Measurements from ENCODE around the gene TSHB.

TSHB gene

GRCh38 chr1:115077286-115077983 is 47.8 kb downstream of the TSHB start:
- Histone ChIP-seq H3K27ac (ENCODE audit: low read length) (no peak overlapping the region), H2AFZ (ENCODE audit: low read depth, low read length) (no peak overlapping the region), H3K4me1 (ENCODE audit: low read length) (no peaks in the 10 kb centered on the region), H3K36me3 (replicated peaks; ENCODE audit: low read depth, low read length) (no peaks in the 10 kb centered on the region), H3K79me2 (ENCODE audit: low read length) (no peaks in the 10 kb centered on the region), H3K9me3 (ENCODE audit: insufficient read depth, low read length) (no peaks in the 10 kb centered on the region), H3K27me3 (ENCODE audit: low read depth, low read length) (no peaks in the 10 kb centered on the region; the same call in 1 of the 2 replicates), H4K20me1 (ENCODE audit: insufficient read depth, low read length) (no peaks in the 10 kb centered on the region), H3K4me3 (ENCODE audit: low read length) (no peak overlapping the region), H3K4me2 (ENCODE audit: low read length) (no peak overlapping the region), H3K9ac (ENCODE audit: low read length) (no peak overlapping the region)
- no peak for TF ChIP-seq EZH2phosphoT487 (IDR thresholded peaks at IDR 0.05; ENCODE audit: low read depth)
- no peak for TF ChIP-seq CTCF (IDR thresholded peaks at IDR 0.05; ENCODE audit: low read depth, low read length)

- H2AFZ ChIP-seq (ENCODE audit: low read depth, low read length): no peak overlapping the region
- no peaks in the 10 kb centered on the region for H3K9me3 ChIP-seq (ENCODE audit: insufficient read depth, low read length)
- no peak overlapping the region for H3K4me3 ChIP-seq (ENCODE audit: low read length)
- H3K27me3 ChIP-seq (ENCODE audit: low read depth, low read length): no peaks in the 10 kb centered on the region; the same call in 1 of the 2 replicates
- H3K9ac ChIP-seq (ENCODE audit: low read length): no peak overlapping the region
- no peak for TF ChIP-seq EZH2phosphoT487 (IDR thresholded peaks at IDR 0.05; ENCODE audit: low read depth)
- no peak for TF ChIP-seq CTCF (IDR thresholded peaks at IDR 0.05; ENCODE audit: low read depth, low read length)
- H3K4me2 ChIP-seq (ENCODE audit: low read length): no peak overlapping the region
- H3K36me3 ChIP-seq (replicated peaks; ENCODE audit: low read depth, low read length): no peaks in the 10 kb centered on the region
- no peak overlapping the region for H3K27ac ChIP-seq (ENCODE audit: low read length)
- H4K20me1 ChIP-seq (ENCODE audit: insufficient read depth, low read length): no peaks in the 10 kb centered on the region
- H3K4me1 ChIP-seq (ENCODE audit: low read length): no peaks in the 10 kb centered on the region
- H3K79me2 ChIP-seq (ENCODE audit: low read length): no peaks in the 10 kb centered on the region
Observed at GRCh38 chr1:115077984-115078330, 48.3 kb downstream of the TSHB start.

- Histone ChIP-seq H3K9me3 (ENCODE audit: insufficient read depth, low read length) (no peaks in the 10 kb centered on the region), H4K20me1 (ENCODE audit: insufficient read depth, low read length) (no peaks in the 10 kb centered on the region), H2AFZ (ENCODE audit: low read depth, low read length) (no peak overlapping the region), H3K4me3 (ENCODE audit: low read length) (no peak overlapping the region), H3K9ac (ENCODE audit: low read length) (no peak overlapping the region), H3K27ac (ENCODE audit: low read length) (no peak overlapping the region), H3K4me2 (ENCODE audit: low read length) (no peak overlapping the region), H3K27me3 (ENCODE audit: low read depth, low read length) (no peaks in the 10 kb centered on the region; the same call in 1 of the 2 replicates), H3K79me2 (ENCODE audit: low read length) (no peaks in the 10 kb centered on the region), H3K4me1 (ENCODE audit: low read length) (no peaks in the 10 kb centered on the region), H3K36me3 (replicated peaks; ENCODE audit: low read depth, low read length) (no peaks in the 10 kb centered on the region)
- no peak for TF ChIP-seq EZH2phosphoT487 (IDR thresholded peaks at IDR 0.05; ENCODE audit: low read depth)
- no peak for TF ChIP-seq CTCF (IDR thresholded peaks at IDR 0.05; ENCODE audit: low read depth, low read length)
Observed at GRCh38 chr1:115078708-115079107, 49.1 kb downstream of the TSHB start.

GRCh38 chr1:115082949-115083348 is 53.3 kb downstream of the TSHB start:
- H3K36me3 ChIP-seq (replicated peaks; ENCODE audit: low read depth, low read length): no peaks in the 10 kb centered on the region
- no peaks in the 10 kb centered on the region for H3K79me2 ChIP-seq (ENCODE audit: low read length)
- TF ChIP-seq CTCF (IDR thresholded peaks at IDR 0.05; ENCODE audit: low read depth, low read length) (no peak), EZH2phosphoT487 (IDR thresholded peaks at IDR 0.05; ENCODE audit: low read depth) (no peak)
- no peak overlapping the region for H3K4me3 ChIP-seq (ENCODE audit: low read length)
- no peaks in the 10 kb centered on the region for H4K20me1 ChIP-seq (ENCODE audit: insufficient read depth, low read length)
- H3K4me1 ChIP-seq (ENCODE audit: low read length): no peaks in the 10 kb centered on the region
- H3K4me2 ChIP-seq (ENCODE audit: low read length): no peak overlapping the region
- H3K27ac ChIP-seq (ENCODE audit: low read length): no peak overlapping the region
- H3K27me3 ChIP-seq (ENCODE audit: low read depth, low read length): no peaks in the 10 kb centered on the region
- H3K9ac ChIP-seq (ENCODE audit: low read length): no peak overlapping the region
- H2AFZ ChIP-seq (ENCODE audit: low read depth, low read length): no peak overlapping the region
- no peaks in the 10 kb centered on the region for H3K9me3 ChIP-seq (ENCODE audit: insufficient read depth, low read length)
